Esophagus mucosa (tissue), 1 donor: ENCODE results near the gene KRT6B. TPM values are rescaled to one million over a fixed set of nuclear protein-coding genes. Genes with fewer than 3 reads are reported as not detected.
"Not testable (repeated sequence)": the region's sequence is repeated elsewhere in the genome, so short reads cannot be mapped to it uniquely, and the experiment has no call there.

Source experiments
- ATAC-seq: fragments of 200-7000 bp; cut with Tn5 transposase; one replicate; pipeline ENCODE4 v1.9.1; 2020
- total RNA-seq: library from RNA; stranded (reverse); gene quantifications from one replicate; pipeline ENCODE4 v1.2.4, GENCODE V29; 2023
- donor health status: DM: yes; HTN: yes; CAD: no.

Gene KRT6B
- total RNA-seq, result 2,496 TPM

DNA sequence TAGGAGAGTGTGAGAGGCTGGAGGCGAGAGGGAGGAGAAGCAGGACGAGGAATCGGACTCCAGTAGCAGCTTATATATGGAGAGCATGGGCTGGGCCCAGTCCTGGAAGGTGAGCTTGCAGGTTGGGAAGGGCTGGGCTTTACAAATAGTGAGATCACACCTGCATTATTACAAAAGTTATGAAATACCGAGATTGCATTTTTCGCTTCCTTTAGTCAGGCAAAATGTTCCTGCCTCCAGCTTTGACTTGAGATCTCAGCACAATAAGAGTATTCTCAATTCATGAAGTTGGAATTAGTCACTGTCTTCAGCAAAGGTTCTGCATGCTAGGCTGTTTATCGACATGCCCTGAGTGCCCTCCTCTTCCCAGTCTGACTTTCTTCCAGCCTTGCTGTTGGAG is at the start of gene KRT6B:
Gene KRT6B (minus strand): TSS at position 46 of the 400 bp plus-strand sequence. CDS start 68 bp downstream, outside the sequence.
- ATAC-seq, result peak; percentile 86

DNA sequence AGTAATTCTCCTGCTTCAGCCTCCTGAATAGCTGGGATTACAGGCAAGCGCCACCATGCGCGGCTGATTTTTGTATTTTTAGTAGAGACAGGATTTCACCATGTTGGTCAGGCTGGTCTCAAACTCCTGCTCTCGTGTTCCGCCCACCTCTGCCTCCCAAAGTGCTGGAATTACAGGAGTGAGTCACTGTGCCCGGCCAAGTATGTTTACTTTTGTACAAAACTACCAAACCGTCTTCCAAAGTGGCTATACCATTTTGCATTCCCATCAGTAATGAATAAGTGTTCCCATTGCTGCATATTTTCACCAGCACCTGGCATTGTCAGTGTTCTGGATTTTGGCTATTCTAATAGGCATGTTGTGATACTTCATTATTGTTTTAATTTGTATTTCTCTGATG is 49.5 kb upstream of the KRT6B start:
- ATAC-seq, result no peak

DNA sequence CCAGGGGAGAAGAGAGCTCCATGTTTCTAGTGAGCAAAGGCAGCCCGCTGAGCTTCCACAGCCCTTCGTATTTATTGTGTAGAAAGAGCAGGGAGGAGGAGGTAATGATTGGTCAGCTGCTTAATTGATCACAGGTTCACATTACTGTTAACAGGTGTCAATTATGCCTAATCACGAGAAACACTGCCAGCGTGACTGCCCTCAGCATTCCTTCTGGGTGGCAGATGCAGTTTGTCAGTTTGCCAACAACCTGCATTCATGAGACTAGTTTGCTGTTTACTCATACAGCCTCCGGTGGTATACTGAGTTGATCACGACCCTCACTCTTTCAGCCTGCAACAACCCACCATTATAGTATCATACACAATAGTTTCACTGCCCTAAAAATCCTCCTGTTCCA is 48.6 kb upstream of the KRT6B start:
- ATAC-seq, result not testable (repeated sequence)

DNA sequence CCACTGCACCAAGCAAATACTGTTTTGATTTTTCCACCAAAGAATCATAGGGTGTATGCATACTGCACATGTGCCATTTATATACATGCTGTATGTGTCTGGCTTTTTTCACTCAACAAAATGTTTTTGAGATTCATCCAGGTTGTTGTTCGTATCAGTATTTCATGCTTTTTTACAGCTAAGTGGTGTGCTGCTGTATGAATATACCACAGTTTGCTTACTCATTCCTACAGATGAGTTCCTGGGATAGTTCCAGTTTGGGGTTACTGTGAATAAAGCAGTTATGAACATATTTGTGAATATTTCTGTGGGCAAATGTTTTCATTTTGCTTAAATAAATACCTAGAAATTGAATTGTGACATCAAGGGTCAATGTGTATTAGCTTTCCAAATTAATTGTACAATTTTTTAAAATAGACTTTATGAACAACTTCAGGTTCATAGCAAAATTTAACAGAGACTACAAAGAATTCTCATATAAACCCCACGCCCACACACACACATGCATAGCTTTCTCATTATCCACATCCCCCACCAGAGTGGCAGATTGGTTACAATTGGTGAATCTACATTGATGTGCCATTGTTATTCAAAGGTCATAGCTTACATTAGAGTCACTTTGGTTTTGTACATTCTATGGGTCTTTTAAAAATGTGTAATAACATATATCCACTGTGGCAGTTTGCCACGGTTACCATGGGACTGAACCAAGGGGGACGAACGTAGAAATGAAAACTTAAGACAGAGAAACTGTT is 48.0 kb upstream of the KRT6B start:
- no peak for ATAC-seq

DNA sequence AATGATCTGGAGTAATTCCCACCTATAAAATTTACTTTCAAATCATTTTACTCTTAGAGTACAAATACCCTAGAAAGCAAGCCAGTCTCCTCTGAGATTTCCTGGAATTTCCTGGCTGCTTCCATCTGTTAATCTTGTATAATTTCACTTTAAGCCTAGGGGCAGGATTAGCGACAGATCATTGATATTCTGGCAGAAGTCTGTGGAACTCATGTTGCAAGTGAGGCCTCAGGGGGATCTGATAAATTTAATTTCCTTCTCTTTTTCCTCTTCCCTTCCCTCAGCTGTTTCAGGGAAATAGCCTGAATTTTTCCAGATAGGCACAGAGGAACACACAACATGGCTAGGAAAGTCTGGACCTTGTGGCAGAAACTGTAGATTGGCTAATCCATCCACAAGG is 47.0 kb upstream of the KRT6B start:
- no peak for ATAC-seq

DNA sequence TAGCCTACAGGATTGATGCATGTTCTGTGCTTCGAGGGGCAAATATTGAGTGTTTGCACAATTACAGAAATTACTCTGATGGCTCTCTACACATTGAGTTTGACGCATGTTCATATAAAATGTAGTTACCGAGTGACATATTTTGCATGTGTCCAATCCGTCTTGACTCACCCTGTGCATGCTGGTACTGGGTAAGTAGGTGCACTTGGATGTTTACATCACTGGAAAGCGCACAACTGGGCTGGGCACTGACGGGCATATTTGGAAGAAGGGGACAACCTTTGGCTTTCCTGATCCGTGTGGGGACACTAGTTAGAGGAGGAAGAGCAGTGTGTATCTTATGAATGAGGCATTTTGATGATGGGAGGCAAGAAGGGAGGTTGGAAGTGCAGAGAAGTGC is 46.0 kb upstream of the KRT6B start:
- ATAC-seq, result no peak

DNA sequence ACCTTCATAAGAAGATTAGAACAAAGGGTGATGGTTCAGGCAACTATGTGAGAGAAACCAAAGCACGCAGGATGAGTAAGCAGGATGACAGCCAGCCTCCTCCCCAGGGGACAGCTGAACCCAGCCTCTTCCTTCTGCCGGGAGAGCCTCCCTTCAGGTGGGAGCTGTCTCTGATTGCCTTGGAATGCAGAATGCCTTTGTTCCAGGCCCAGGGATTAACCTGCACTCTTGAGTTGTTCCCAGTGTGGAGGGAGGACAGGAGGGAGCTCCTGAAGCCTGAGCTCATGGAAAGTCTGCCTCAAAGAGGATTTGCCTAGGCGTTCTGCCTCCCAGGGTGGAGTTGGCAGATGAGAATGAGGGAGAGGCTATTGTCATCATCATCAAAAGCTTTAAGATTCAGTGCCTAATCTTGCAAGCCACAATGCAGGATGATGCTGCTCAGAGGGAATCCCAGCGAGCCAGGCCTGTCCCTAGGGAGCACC is 44.7 kb upstream of the KRT6B start:
- peak; percentile 27 for ATAC-seq

DNA sequence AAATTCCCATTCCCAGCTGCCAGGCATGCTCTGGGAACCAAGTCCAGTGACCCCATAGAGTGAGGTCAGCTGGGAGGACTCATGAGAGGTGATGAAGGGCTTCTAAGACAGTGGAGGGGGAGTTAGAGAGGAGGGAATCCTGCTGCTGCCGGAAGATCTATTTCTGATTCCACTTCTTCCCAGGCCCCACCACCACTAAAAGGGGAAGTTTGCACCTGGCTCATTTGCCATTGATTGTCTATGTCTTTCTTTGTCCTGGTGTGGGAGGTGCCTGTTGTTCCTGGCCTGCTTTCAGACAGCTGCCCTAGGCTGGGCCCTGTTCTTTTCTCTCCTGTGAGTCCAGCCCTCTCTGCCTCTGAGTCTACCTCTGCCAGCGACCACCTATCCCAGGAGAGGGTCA is 44.1 kb upstream of the KRT6B start:
- ATAC-seq, result no peak

DNA sequence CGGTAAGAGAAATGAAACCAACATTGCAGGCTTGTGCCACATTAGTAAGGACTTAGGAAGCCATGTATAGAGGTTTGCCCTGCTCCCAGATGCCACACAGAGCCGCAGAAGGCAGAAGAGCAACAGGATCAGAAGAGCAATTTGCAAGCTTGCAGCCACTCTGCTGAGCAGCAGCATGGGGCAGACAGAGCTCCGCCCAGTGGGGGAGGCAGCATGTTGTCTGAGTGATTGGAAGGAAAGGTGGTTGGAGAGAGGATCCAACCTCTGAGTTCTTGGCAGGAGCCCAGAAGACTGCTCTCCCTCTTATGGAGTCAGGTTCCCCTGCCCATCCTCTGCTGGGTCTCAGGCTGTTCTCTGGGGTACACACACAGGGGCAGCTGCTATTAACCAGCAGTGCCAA is 43.4 kb upstream of the KRT6B start:
- peak; percentile 4 for ATAC-seq

DNA sequence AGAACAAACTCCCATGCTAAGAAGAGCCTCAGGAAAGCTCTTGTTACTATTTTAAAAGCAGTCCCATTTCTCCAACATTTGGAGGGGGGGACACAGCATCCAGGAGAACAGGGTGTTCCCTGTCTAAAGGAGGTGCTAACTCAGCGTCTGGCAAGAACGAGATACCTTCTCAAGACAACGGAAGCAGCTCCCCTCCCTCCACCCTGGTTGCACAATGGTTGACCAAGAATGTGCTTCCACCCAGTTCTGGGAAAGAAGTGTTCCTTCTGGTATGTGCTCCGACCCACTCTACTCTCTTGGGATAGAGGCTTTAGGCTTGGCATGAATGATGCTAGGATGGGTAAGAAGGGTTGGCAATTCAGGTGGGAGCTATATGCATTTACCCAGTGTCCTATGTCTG is 42.6 kb upstream of the KRT6B start:
- ATAC-seq, result peak; percentile 26

DNA sequence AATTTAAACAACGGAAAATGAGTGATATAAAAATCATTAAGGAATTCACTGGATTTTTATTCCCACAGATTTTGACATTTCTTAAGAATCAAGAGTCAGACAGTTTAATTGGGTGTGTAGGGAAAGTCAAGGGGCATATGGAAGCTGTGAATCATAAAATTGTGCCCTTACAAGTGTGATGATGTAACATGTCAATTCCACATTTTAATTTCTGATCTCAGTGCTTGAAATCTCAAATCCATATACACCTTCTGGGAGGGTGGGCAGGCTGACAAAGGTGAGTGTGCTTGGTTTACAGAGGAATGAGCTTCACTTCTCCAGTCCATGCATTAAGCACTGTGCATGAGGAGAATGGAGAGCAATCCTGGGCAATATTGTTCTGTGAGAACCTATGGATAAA is 42.2 kb upstream of the KRT6B start:
- ATAC-seq, result no peak

DNA sequence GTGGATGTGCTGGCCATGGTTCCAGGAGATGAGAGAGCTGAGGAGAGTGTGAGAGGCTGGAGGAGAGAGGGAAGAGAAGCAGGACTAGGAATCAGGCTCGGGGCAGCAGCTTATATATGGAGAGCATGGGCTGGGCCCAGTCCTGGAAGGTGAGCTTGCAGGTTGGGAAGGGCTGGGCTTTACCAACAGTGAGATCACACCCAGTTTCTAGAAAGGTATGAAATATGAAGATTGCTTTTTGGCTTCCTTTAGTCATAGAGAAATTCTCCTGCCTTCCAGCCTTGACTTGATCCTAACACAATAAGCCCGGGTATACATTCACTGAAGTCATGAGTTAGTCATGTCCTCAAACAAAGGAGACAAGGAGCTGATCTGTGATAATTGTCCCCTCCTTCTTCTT is 41.2 kb upstream of the KRT6B start, which contains the start of gene KRT6A:
Gene KRT6A (minus strand): TSS at position 86 of the 400 bp plus-strand sequence. CDS start 69 bp downstream, at position 17.
- peak; percentile 62 for ATAC-seq

DNA sequence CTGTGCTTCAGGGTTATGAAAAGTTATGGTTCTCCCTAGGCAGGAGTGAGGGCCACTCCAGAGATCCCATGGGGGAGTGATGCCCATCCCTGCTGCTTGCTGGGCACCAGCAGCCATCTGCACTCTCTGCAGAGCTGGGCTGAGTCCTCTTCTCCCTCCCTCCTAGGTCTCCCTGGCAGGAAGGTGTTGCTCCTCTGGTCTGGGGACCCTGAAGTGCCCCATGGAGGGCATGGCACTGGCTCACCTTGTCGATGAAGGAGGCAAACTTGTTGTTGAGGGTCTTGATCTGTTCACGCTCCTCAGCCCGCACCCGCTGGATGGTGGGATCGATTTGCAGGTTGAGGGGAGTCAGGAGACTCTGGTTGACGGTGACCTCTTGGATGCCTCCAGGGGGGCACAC is 40.5 kb upstream of the KRT6B start:
- not testable (repeated sequence) for ATAC-seq

DNA sequence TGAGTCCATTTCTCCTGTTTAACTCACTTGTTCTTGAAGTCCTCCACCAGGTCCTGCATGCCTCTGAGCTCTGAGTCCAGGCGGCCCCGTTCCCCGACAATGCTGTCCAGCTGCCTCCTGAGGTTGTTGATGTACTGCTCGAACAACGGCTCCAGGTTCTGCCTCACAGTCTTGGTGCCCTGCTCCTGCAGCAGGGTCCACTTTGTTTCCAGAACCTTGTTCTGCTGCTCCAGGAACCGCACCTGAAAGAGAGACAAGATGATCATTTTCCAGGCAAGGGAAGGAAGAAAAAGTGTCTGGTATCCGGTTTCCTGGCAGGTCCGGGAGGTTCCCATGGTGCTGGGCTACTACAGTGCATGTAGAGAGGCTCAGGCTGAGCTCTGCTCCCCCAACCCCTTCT is 39.5 kb upstream of the KRT6B start:
- not testable (repeated sequence) for ATAC-seq

DNA sequence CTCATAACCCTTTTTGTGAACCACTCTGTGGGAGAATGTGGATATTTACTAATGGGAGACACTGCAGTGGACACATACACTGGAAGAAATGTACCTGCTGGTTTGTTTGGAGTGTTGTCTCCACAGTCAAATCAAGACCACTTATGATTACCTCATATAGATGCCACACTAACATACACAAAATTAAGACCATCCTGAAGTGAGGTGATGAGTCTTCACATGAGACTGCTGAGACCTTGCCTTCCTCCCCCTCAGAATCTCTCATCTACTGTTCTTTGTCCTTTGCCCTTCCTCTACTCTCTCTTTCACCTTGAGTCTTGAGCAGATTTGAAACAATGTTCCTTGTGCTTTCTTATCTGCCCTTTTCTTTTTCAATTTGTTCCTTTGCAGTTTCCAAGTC is 36.8 kb upstream of the KRT6B start:
- peak; percentile 1 for ATAC-seq

DNA sequence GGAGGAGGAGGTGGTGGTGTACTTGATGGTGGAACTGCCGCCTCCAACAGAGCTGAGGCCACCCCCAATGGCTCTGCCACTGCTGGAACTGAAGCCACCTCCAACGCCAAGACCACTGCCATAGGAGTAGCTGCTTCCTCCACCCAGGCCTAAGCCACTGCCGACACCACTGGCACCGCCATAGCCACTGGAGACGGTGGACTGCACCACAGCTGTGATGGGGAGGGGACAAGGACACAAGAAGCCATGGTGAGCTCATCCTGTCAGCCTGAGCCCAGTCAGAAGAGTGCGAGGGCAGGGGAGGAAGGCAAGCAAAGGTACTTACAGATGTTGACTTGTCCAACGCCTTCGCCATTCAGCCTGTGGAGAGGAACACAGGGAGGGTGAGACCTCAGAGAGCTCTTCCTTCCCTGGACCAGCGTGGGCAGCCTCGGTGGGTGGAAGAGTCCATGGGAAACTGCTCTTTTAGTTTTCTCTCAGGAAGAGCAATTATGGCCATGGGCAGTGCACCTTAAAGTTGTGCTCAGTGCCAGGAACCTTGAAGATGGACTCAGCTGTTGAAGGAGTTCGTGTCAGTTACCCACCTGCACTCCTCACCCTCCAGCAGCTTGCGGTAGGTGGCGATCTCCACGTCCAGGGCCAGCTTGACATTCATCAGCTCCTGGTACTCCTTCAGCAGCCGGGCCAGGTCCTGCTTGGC is 35.9 kb upstream of the KRT6B start:
- ATAC-seq, result peak; percentile 12

DNA sequence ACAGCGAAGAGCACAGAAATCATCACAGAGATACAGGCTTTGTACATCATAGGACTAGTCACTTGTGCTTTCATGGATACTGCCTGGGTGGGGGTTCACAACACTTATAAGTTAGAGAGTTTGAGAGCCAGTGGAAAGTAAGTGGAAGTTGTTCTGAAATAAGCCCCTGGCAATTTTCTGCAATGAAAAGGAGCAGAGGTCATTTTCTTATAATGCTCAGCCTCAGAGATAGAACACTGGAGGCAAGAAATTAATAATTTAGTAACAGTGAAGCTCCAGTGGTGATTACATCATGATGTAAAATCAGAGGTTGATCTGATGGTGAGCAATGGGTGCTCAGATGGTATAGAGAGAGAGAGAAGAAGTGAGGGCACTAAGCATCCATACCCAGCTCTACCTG is 35.3 kb upstream of the KRT6B start:
- peak; percentile 3 for ATAC-seq

DNA sequence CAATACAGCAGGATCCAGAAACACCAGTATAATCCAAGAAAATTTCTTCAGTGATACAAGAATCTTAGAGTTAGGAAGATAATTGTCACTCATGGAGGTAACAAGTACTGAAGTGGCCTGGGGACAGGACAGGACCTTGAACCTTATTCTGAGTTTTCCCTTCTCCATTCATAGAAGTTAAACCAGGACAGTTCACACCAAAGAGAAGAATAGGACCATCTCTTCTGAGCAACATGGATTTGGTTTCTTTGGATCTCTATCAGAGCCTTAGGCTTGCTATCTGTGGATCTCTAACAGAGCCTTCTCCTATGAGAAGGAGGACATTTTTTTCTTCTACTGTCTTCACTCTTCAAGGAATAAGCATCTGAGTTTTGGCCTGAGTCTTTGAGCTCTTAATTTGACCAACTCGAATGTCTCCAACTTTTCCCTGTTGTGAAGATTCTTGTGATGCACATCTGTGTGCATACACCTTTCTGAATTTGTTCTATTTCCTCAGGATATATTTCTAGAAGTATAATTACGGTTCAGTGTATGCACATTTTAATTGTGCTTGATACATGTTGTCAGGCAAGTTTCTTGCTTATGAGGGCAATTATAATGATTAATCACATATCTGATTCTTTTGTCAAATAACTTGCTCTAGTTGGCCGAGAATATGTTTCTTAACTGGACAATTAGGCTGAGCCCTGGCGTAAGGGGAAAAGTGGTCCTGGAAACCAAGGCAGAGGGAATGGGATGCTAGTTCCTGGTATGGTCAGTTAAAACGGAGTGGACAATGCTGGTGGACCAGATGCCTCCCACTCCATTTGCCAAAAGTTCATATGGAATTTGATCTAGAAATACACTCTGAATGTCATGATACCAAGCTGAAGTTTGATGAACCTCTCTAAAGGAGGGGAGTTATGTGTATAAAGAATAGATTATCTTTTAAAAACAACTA is 34.5 kb upstream of the KRT6B start:
- peak; percentile 3 for ATAC-seq

DNA sequence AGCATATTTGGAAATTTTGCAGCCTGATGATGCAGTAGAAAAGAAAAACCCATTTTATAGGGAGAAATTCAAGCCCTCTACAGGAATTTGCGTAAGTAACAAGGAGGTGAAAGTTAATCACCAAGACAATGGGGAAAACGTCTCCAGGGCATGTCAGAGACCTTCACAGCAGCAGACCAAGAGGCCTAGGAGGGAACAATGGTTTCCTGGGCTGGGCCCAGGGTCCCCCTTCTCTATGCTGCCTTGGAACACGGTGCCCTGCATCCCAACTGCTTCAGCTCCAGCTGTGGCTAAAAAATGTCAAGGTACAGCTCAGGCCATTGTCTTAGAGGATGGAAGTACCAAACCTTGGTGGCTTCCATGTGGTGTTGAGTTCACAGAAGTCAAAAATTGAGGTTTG is 28.1 kb upstream of the KRT6B start:
- no peak for ATAC-seq

DNA sequence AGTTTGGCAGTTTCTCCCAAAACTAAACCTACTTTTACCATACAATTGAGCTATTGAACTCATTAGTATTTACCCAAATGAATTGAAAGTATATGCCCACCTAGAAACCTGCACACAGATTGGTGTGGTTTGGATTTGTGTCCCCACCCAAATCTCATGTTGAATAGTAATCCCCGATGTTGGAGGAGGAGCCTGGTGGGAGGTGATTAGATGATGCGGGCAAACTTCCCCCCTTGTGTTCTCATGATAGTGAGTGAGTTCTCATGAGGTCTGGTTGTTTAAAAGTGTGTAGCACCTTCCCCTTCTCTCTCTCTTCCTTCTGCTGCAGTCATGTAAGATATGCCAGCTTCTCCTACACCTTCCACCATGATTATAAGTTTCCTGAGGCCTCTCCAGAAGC is 25.7 kb upstream of the KRT6B start:
- ATAC-seq, result no peak

DNA sequence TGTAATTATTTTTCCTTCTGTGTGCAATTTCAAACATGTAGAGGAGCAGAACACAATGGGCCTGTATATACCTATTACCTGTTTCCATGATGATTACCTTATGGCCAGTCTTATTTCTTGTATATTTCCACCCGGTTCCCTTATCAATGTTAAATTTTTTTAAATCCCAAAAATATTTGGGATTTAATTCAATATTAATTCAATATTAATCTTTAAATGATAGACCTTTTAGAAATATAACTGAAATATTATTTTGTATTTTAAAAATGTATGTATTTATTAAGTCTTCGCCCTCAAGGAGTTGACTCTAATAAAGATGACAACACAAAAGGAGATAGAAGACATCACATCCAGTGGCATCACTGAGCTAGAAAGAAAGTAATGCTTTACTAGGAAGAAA is 22.3 kb upstream of the KRT6B start:
- ATAC-seq, result no peak

DNA sequence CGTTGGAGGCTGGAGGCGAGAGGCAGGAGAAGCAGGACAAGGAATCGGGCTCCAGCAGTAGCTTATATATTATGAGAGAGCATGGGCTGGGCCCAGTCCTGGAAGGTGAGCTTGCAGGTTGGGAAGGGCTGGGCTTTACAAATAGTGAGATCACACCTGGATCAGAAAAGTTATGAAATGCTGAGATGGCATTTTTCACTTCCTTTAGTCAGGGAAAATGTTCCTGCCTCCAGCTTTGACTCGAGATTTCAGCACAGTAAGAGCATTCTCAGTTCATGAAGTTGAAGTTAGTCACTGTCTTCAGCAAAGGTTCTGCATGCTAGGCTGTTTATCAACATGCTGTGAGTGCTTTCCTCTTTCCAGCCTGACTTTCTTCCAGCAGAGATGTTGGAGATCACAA is 21.8 kb upstream of the KRT6B start, which contains the start of gene KRT6C:
Gene KRT6C (minus strand): TSS at position 38 of the 400 bp plus-strand sequence. CDS start 68 bp downstream, outside the sequence.
- peak; percentile 85 for ATAC-seq

DNA sequence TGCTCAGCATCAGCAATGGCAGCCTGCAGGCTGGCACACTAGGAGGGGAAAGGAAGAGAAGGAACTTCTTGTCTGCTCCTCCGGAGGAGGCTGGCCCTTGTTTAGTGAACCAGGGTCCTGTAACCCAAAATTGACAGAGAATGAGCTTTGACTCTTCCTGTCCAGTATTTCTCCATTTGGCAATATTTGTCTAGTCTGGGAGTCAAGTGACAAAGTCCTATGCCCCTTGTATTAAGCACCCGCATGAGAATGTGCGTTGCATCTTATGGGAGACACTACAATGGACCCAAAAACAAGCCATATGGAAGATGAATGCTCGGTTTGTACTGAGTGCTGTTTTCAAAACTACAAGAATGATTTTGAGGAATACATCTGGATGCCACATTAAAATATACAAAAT is 17.9 kb upstream of the KRT6B start:
- no peak for ATAC-seq
